ENCODE measurements around the gene DEFB116. TPM values are rescaled to one million over a fixed set of nuclear protein-coding genes. Genes with fewer than 3 reads are reported as not detected.
"Not testable (repeated sequence)": the region's sequence is repeated elsewhere in the genome, so short reads cannot be mapped to it uniquely, and the experiment has no call there.

The DEFB116 gene, protein sequence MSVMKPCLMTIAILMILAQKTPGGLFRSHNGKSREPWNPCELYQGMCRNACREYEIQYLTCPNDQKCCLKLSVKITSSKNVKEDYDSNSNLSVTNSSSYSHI
- not detected in 2 replicates for total RNA-seq
- polyA plus RNA-seq = not detected in 2 replicates

- no peaks in the 10 kb centered on the region for H3K4me1 ChIP-seq (ENCODE audit: low read depth)
- no peak within 1 kb of the TSS for H3K4me3 ChIP-seq
- DNase-seq (ENCODE audit: low read depth in 1 of 2, low spot score in 1 of 2) = no peak
- TF ChIP-seq, protein P1, sequence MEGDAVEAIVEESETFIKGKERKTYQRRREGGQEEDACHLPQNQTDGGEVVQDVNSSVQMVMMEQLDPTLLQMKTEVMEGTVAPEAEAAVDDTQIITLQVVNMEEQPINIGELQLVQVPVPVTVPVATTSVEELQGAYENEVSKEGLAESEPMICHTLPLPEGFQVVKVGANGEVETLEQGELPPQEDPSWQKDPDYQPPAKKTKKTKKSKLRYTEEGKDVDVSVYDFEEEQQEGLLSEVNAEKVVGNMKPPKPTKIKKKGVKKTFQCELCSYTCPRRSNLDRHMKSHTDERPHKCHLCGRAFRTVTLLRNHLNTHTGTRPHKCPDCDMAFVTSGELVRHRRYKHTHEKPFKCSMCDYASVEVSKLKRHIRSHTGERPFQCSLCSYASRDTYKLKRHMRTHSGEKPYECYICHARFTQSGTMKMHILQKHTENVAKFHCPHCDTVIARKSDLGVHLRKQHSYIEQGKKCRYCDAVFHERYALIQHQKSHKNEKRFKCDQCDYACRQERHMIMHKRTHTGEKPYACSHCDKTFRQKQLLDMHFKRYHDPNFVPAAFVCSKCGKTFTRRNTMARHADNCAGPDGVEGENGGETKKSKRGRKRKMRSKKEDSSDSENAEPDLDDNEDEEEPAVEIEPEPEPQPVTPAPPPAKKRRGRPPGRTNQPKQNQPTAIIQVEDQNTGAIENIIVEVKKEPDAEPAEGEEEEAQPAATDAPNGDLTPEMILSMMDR (IDR thresholded peaks at IDR 0.05; ENCODE audit: low read depth, low read length) = no peak
- no peaks in the 10 kb centered on the region for H3K27me3 ChIP-seq
- no peaks in the 10 kb centered on the region for H3K9me3 ChIP-seq (ENCODE audit: low read depth)
- no peaks in the 10 kb centered on the region for H3K36me3 ChIP-seq
- no peak within 1 kb of the TSS for H3K27ac ChIP-seq
Observed at GRCh38 chr20:31308535-31309162, at the start of gene DEFB116. TSS of gene DEFB116 (minus strand) at chr20:31308585. CDS start at chr20:31308585, 0 bp downstream.

DNA sequence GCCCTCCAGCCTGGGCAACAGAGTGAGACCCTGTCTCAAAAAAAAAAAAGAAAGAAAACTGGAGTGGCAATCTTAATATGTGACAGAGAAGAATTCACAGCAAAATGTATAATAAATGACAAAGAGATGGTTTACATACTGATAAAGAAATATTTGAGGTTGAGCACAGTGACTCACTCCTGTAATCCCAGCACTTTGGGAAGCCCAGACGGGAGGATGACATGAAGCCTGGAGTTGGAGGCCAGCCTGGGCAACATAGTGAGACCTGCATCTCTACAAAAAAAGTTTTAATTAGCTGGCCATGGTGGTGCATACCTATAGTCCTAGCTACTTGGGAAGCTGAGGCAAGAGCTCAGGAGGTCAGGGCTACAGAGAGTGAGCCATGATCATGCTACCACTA, 47.6 kb upstream of the DEFB116 start:
- TF ChIP-seq, protein P1 (IDR thresholded peaks at IDR 0.05; ENCODE audit: low read depth, low read length) = no peak
- no peaks in the 10 kb centered on the region for H3K36me3 ChIP-seq
- H3K27me3 ChIP-seq = no peaks in the 10 kb centered on the region
- no peak overlapping the region for H3K27ac ChIP-seq
- no peaks in the 10 kb centered on the region for H3K4me1 ChIP-seq (ENCODE audit: low read depth)
- H3K9me3 ChIP-seq (ENCODE audit: low read depth) = no peaks in the 10 kb centered on the region
- H3K4me3 ChIP-seq = no peak overlapping the region
- DNase-seq (ENCODE audit: low read depth in 1 of 2, low spot score in 1 of 2) = no peak

DNA sequence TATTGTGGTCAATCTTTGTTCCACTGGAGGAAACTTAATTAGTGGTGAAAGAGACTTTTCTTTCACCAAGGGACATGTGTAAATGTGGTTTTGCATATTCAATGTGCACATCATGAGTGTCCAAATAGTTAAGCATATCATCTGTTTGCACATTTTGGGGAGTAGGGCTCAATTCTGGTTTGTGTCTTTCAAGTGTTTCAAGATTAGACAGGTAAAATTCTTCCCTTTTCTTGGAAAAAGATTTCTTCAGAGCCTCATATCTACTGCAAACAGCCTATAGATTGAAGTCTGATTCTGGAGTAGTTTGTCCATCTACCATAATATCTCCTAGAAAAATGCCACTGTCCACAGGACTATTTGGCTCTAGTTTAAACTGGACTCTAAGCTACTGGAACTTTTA, 33.1 kb upstream of the DEFB116 start:
- Histone ChIP-seq H3K27ac (no peak overlapping the region), H3K36me3 (no peaks in the 10 kb centered on the region), H3K4me3 (no peak overlapping the region), H3K27me3 (no peaks in the 10 kb centered on the region), H3K4me1 (ENCODE audit: low read depth) (no peaks in the 10 kb centered on the region), H3K9me3 (ENCODE audit: low read depth) (peaks cover 2% of the 10 kb centered on the region)
- TF ChIP-seq, protein P1 (IDR thresholded peaks at IDR 0.05; ENCODE audit: low read depth, low read length) = no peak
- DNase-seq (ENCODE audit: low read depth in 1 of 2, low spot score in 1 of 2) = no peak

DNA sequence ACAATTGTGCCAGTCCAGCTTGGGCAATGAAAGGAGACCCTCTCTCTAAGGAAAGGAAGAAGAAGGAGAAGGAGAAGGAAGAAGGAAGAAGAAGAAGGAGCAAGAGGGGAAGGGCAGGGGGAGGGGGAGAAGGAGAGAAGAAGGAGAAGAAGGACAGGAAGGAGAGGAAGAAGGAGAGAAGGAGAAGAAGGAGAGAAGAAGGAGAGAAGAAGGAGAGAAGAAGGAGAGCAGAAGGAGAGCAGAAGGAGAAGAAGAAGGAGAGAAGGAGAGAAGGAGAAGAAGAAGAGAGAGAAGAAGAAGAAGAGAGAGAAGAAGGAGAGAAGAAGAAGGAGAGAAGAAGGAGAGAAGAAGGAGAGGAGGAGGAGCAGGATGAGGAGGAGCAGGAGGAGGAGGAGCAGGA, 22.5 kb upstream of the DEFB116 start:
- Histone ChIP-seq H3K9me3 (ENCODE audit: low read depth) (no peaks in the 10 kb centered on the region), H3K4me3 (no peak overlapping the region), H3K27me3 (no peaks in the 10 kb centered on the region), H3K36me3 (no peaks in the 10 kb centered on the region), H3K4me1 (ENCODE audit: low read depth) (no peaks in the 10 kb centered on the region), H3K27ac (no peak overlapping the region)
- no peak for DNase-seq (ENCODE audit: low read depth in 1 of 2, low spot score in 1 of 2)
- TF ChIP-seq, protein P1 (IDR thresholded peaks at IDR 0.05; ENCODE audit: low read depth, low read length) = no peak

DNA sequence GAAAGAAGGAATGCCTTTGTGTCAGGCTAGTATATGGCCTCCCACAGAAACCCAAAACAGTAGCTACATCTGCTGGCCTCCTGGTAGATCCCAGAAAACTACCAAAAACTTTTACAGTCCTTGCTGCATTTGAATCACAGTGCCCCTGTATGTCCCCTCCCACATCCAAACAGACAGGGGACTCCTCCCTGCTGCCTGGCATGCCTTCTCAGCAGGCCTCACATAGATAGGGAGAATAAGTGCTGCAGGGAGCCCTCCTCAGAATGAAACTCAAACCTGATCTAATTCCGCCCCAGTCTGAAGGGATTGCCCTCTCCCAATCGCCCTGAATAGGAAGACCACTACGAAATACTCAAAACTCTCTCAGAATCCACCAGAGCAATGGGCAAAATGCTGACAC, 14.1 kb upstream of the DEFB116 start:
- no peak for DNase-seq (ENCODE audit: low read depth in 1 of 2, low spot score in 1 of 2)
- Histone ChIP-seq H3K9me3 (ENCODE audit: low read depth) (peaks cover 5% of the 10 kb centered on the region), H3K27ac (no peak overlapping the region), H3K27me3 (no peaks in the 10 kb centered on the region), H3K36me3 (no peaks in the 10 kb centered on the region), H3K4me1 (ENCODE audit: low read depth) (no peaks in the 10 kb centered on the region), H3K4me3 (no peak overlapping the region)
- TF ChIP-seq, protein P1 (IDR thresholded peaks at IDR 0.05; ENCODE audit: low read depth, low read length) = no peak

- H3K27ac ChIP-seq; H3K9me3 ChIP-seq (ENCODE audit: low read depth); H3K27me3 ChIP-seq; H3K4me3 ChIP-seq; H3K4me1 ChIP-seq (ENCODE audit: low read depth); H3K36me3 ChIP-seq; DNase-seq (ENCODE audit: low read depth in 1 of 2, low spot score in 1 of 2): not testable (repeated sequence)
Observed at GRCh38 chr20:31284964-31285363, 23.4 kb downstream of the DEFB116 start.

Measured in cardiac muscle cell (in vitro differentiated cells and primary cell).